ENCODE results near the gene ANKRD11.
A peak's percentile ranks its signal among the peaks of the same experiment; 100 is the strongest.

The ANKRD11 gene

DNA sequence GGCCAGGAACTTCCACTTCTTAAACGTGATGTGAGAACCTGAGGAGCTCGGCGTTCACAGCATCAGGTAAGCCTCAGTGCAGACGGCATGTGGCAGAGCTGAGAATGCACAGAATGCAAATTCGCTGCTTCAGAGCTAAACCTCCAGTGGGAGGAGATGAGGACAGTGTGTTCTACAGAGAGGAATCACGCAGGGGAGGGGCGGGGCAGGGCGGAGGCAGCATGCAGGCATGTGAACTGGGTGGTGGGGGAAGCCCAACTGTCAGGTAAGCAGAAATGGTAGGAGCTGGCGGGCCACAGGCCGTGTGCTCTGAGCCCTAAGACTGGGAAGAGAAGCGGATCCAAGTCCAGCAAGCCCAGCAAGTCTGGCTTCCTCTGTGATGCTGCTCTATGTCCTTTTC is 178.2 kb downstream of the ANKRD11 start:
- Histone ChIP-seq H3K4me2 (ENCODE audit: low read length, poor library complexity, severe bottlenecking) (no peak overlapping the region), H2AK5ac (ENCODE audit: low read length, severe bottlenecking) (no peak overlapping the region), H3K9me3 (ENCODE audit: control insufficient read depth, low read length) (no peaks in the 10 kb centered on the region), H3K27me3 (ENCODE audit: control insufficient read depth in 1 of 2, insufficient read depth in 1 of 2, low read length in 2 of 2) (no peaks in the 10 kb centered on the region), H2AFZ (ENCODE audit: low read depth, low read length) (no peak overlapping the region), H3K36me3 (ENCODE audit: control insufficient read depth in 1 of 2, insufficient read depth in 2 of 2, low read depth in 1 of 2, low read length in 2 of 2) (peaks cover 47 to 58% of the 10 kb centered on the region in 2 experiments), H3K4ac (ENCODE audit: low read depth in 1 of 2, low read length in 2 of 2) (no peak overlapping the region), H3K4me1 (ENCODE audit: control insufficient read depth, insufficient read depth, low read depth, low read length) (peaks cover 34% of the 10 kb centered on the region), H2BK12ac (ENCODE audit: low read length in 2 of 2) (no peak overlapping the region), H3K27ac (ENCODE audit: low read length, poor library complexity, severe bottlenecking) (no peak overlapping the region), H4K91ac (ENCODE audit: low read length) (no peak overlapping the region), H3K9ac (ENCODE audit: low read length) (no peak overlapping the region), H3K79me1 (replicated peaks; ENCODE audit: low read length, poor library complexity, severe bottlenecking) (peaks cover 31% of the 10 kb centered on the region), H3K18ac (ENCODE audit: low read depth in 1 of 2, low read length in 2 of 2) (no peak overlapping the region), H2BK15ac (ENCODE audit: low read depth, poor library complexity, severe bottlenecking) (no peak overlapping the region), H3K23ac (ENCODE audit: low read length in 2 of 2) (no peak overlapping the region), H2BK120ac (ENCODE audit: low read depth, low read length) (no peak overlapping the region), H3K14ac (ENCODE audit: low read length in 2 of 2) (no peak overlapping the region), H4K8ac (ENCODE audit: low read length) (no peak overlapping the region), H2BK5ac (ENCODE audit: low read depth, low read length, poor library complexity, severe bottlenecking) (no peak overlapping the region), H3K4me3 (ENCODE audit: insufficient read depth in 1 of 2, low read depth in 1 of 2, low read length in 2 of 2) (no peak overlapping the region)
- 95% methylated on average over 11 of the region's 11 CpGs for WGBS
- no peak for DNase-seq

- H2BK5ac ChIP-seq (ENCODE audit: low read depth, low read length, poor library complexity, severe bottlenecking): no peak overlapping the region
- H3K79me1 ChIP-seq (replicated peaks; ENCODE audit: low read length, poor library complexity, severe bottlenecking): peaks cover 33% of the 10 kb centered on the region
- WGBS: 98% methylated on average over 6 of the region's 6 CpGs
- H2BK120ac ChIP-seq (ENCODE audit: low read depth, low read length): no peak overlapping the region
- H2BK12ac ChIP-seq (ENCODE audit: low read length in 2 of 2): no peak overlapping the region
- no peak overlapping the region for H3K23ac ChIP-seq (ENCODE audit: low read length in 2 of 2)
- peaks cover 51 to 57% of the 10 kb centered on the region in 2 experiments for H3K36me3 ChIP-seq (ENCODE audit: control insufficient read depth in 1 of 2, insufficient read depth in 2 of 2, low read depth in 1 of 2, low read length in 2 of 2)
- H4K91ac ChIP-seq (ENCODE audit: low read length): no peak overlapping the region
- no peak overlapping the region for H3K4ac ChIP-seq (ENCODE audit: low read depth in 1 of 2, low read length in 2 of 2)
- H3K4me3 ChIP-seq (ENCODE audit: insufficient read depth in 1 of 2, low read depth in 1 of 2, low read length in 2 of 2): no peak overlapping the region
- no peak overlapping the region for H2AFZ ChIP-seq (ENCODE audit: low read depth, low read length)
- H3K27ac ChIP-seq (ENCODE audit: low read length, poor library complexity, severe bottlenecking): no peak overlapping the region
- no peak overlapping the region for H3K18ac ChIP-seq (ENCODE audit: low read depth in 1 of 2, low read length in 2 of 2)
- H3K27me3 ChIP-seq (ENCODE audit: control insufficient read depth in 1 of 2, insufficient read depth in 1 of 2, low read length in 2 of 2): no peaks in the 10 kb centered on the region
- no peak overlapping the region for H4K8ac ChIP-seq (ENCODE audit: low read length)
- H3K9ac ChIP-seq (ENCODE audit: low read length): no peak overlapping the region
- DNase-seq: no peak
- no peak overlapping the region for H2BK15ac ChIP-seq (ENCODE audit: low read depth, poor library complexity, severe bottlenecking)
- no peak overlapping the region for H3K4me2 ChIP-seq (ENCODE audit: low read length, poor library complexity, severe bottlenecking)
- peaks cover 32% of the 10 kb centered on the region for H3K4me1 ChIP-seq (ENCODE audit: control insufficient read depth, insufficient read depth, low read depth, low read length)
- H3K9me3 ChIP-seq (ENCODE audit: control insufficient read depth, low read length): no peaks in the 10 kb centered on the region
- no peak overlapping the region for H3K14ac ChIP-seq (ENCODE audit: low read length in 2 of 2)
- H2AK5ac ChIP-seq (ENCODE audit: low read length, severe bottlenecking): no peak overlapping the region
These were observed 178.7 kb downstream of the ANKRD11 start for GRCh38 chr16:89311636-89312035.

DNA sequence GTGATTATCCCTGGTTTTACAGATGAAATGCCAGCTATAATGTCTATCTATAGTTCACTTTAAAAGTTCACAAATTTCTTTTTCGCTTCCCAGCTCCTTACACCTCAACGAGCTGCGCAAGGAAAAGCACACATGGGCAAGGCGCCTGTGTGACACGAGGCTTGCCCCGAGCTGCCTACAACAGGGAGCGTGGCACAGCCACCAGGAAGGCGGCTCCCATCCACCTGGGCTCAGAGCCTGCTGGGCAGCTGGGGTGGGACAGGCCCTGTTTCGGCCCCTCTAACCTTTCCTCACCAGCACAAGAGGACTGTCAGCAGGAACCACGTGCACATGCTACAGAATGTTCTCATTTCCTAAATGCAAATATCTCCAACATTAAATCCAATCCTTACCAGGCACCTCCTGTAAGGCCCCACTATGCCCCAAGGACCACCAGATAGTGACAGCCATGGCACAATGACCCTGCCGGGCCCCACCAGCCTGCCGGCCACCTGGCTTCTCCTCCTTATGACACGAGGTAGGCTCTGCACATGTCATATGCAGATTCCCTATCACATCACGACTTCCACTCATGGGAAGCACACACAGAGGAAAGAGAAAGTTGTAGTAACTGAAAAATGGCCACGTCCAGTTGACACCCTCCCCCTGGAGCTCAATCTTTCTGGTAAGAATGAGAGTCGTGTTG is 180.8 kb downstream of the ANKRD11 start:
- H2BK12ac ChIP-seq (ENCODE audit: low read length in 2 of 2): no peak overlapping the region
- peak overlapping the region; percentile 39 for H4K8ac ChIP-seq (ENCODE audit: low read length)
- no peaks in the 10 kb centered on the region for H3K9me3 ChIP-seq (ENCODE audit: control insufficient read depth, low read length)
- H3K27me3 ChIP-seq (ENCODE audit: control insufficient read depth in 1 of 2, insufficient read depth in 1 of 2, low read length in 2 of 2): no peaks in the 10 kb centered on the region
- no peak overlapping the region for H3K27ac ChIP-seq (ENCODE audit: low read length, poor library complexity, severe bottlenecking)
- H3K4me2 ChIP-seq (ENCODE audit: low read length, poor library complexity, severe bottlenecking): no peak overlapping the region
- H3K18ac ChIP-seq (ENCODE audit: low read depth in 1 of 2, low read length in 2 of 2): no peak overlapping the region
- H4K91ac ChIP-seq (ENCODE audit: low read length): no peak overlapping the region
- H2BK15ac ChIP-seq (ENCODE audit: low read depth, poor library complexity, severe bottlenecking): peak overlapping the region; percentile 12
- 94% methylated on average over 14 of the region's 16 CpGs for WGBS
- DNase-seq: no peak
- no peak overlapping the region for H2AK5ac ChIP-seq (ENCODE audit: low read length, severe bottlenecking)
- no peak overlapping the region for H2BK5ac ChIP-seq (ENCODE audit: low read depth, low read length, poor library complexity, severe bottlenecking)
- no peak overlapping the region for H2BK120ac ChIP-seq (ENCODE audit: low read depth, low read length)
- H3K14ac ChIP-seq (ENCODE audit: low read length in 2 of 2): no peak overlapping the region
- peaks cover 40% of the 10 kb centered on the region for H3K79me1 ChIP-seq (replicated peaks; ENCODE audit: low read length, poor library complexity, severe bottlenecking)
- peaks cover 48 to 50% of the 10 kb centered on the region in 2 experiments for H3K36me3 ChIP-seq (ENCODE audit: control insufficient read depth in 1 of 2, insufficient read depth in 2 of 2, low read depth in 1 of 2, low read length in 2 of 2)
- no peak overlapping the region for H2AFZ ChIP-seq (ENCODE audit: low read depth, low read length)
- peaks cover 13% of the 10 kb centered on the region for H3K4me1 ChIP-seq (ENCODE audit: control insufficient read depth, insufficient read depth, low read depth, low read length)
- H3K4me3 ChIP-seq (ENCODE audit: insufficient read depth in 1 of 2, low read depth in 1 of 2, low read length in 2 of 2): no peak overlapping the region
- no peak overlapping the region for H3K23ac ChIP-seq (ENCODE audit: low read length in 2 of 2)
- H3K4ac ChIP-seq (ENCODE audit: low read depth in 1 of 2, low read length in 2 of 2): no peak overlapping the region
- no peak overlapping the region for H3K9ac ChIP-seq (ENCODE audit: low read length)

DNA sequence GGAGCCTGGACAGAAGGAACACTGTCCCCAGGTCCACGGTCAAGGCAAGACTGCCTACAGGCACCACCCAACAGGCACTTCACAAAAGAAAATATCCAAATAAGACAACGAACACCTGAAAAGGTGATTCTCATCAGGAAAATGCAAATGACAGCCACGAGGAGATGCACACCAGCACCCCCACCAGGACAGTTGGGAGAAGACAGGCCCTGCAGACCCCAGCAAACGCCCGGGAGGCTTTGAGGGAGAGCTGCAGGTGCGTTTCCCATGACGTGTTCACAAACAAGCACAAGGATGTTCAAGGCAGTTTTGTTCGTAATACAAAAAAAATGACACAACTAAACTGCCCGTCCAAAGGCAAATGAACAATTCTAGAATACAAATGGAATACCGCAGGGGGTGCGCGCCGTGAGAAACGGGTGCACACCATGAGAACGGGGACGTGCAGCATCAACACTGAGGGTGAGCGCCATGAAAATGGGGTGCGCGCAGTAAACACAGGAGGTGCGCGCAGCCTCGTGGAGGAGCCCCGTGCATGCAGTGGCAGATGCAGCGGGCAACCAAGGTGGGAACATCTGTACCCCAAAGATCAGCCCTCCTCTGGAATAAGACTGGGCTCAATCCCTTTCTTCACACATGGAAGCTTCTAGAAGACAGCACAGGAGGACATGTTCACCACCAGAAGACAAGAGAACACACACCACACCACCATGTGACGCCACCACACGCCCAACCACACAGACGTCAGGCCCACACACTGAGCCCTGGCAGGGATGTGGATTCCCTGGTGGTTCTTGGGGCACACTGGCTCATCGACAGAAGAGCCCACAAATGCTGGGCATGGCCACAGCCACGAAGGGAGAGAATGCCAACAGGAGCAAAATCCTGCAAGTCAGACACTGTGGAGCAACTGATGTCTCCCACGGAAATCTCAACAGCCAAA is 181.7 kb downstream of the ANKRD11 start:
- H3K4me2 ChIP-seq (ENCODE audit: low read length, poor library complexity, severe bottlenecking): no peak overlapping the region
- no peaks in the 10 kb centered on the region for H3K9me3 ChIP-seq (ENCODE audit: control insufficient read depth, low read length)
- H3K79me1 ChIP-seq (replicated peaks; ENCODE audit: low read length, poor library complexity, severe bottlenecking): peaks cover 44% of the 10 kb centered on the region
- peak overlapping the region in 1 of 2 experiments; percentile 32 for H2BK12ac ChIP-seq (ENCODE audit: low read length in 2 of 2)
- H3K23ac ChIP-seq (ENCODE audit: low read length in 2 of 2): no peak overlapping the region
- H3K4me3 ChIP-seq (ENCODE audit: insufficient read depth in 1 of 2, low read depth in 1 of 2, low read length in 2 of 2): no peak overlapping the region
- H3K18ac ChIP-seq (ENCODE audit: low read depth in 1 of 2, low read length in 2 of 2): no peak overlapping the region
- H3K9ac ChIP-seq (ENCODE audit: low read length): no peak overlapping the region
- H4K8ac ChIP-seq (ENCODE audit: low read length): no peak overlapping the region
- 92% methylated on average over 30 of the region's 30 CpGs for WGBS
- H3K14ac ChIP-seq (ENCODE audit: low read length in 2 of 2): no peak overlapping the region
- H3K36me3 ChIP-seq (ENCODE audit: control insufficient read depth in 1 of 2, insufficient read depth in 2 of 2, low read depth in 1 of 2, low read length in 2 of 2): peaks cover 57 to 59% of the 10 kb centered on the region in 2 experiments
- no peak overlapping the region for H2BK5ac ChIP-seq (ENCODE audit: low read depth, low read length, poor library complexity, severe bottlenecking)
- no peak overlapping the region for H3K27ac ChIP-seq (ENCODE audit: low read length, poor library complexity, severe bottlenecking)
- DNase-seq: no peak
- H3K4me1 ChIP-seq (ENCODE audit: control insufficient read depth, insufficient read depth, low read depth, low read length): peaks cover 13% of the 10 kb centered on the region
- no peak overlapping the region for H2AK5ac ChIP-seq (ENCODE audit: low read length, severe bottlenecking)
- H2BK15ac ChIP-seq (ENCODE audit: low read depth, poor library complexity, severe bottlenecking): no peak overlapping the region
- H4K91ac ChIP-seq (ENCODE audit: low read length): no peak overlapping the region
- H3K27me3 ChIP-seq (ENCODE audit: control insufficient read depth in 1 of 2, insufficient read depth in 1 of 2, low read length in 2 of 2): no peaks in the 10 kb centered on the region
- H2AFZ ChIP-seq (ENCODE audit: low read depth, low read length): no peak overlapping the region
- no peak overlapping the region for H3K4ac ChIP-seq (ENCODE audit: low read depth in 1 of 2, low read length in 2 of 2)
- H2BK120ac ChIP-seq (ENCODE audit: low read depth, low read length): no peak overlapping the region

Data from mesenchymal stem cell (in vitro differentiated cells and primary cell).